GM12892 (cell line): Measurements from ENCODE around the gene PRDM12.

ENCODE experiments used
- POLR2A ChIP-seq: IDR thresholded peaks from 2 replicates; pipeline ENCODE4 v1.6.1; 2011; ENCODE audit warnings: low read depth, low read length, control low read depth
- POLR2AphosphoS5 ChIP-seq: IDR thresholded peaks from 2 replicates; pipeline ENCODE4 v1.6.1; 2011; ENCODE audit warnings: low read depth, low read length, control low read depth
- TAF1 ChIP-seq: IDR thresholded peaks from 2 replicates; pipeline ENCODE4 v1.6.1; 2011; ENCODE audit warnings: low read depth, mild to moderate bottlenecking, control low read depth, low read length, borderline replicate concordance

GRCh38 chr9:130681769-130682420 is 17.5 kb downstream of the PRDM12 start:
- TF ChIP-seq POLR2A (no peak), POLR2AphosphoS5 (no peak), TAF1 (no peak)
